Endothelial cell of umbilical vein (primary cell): ENCODE results near the gene GAS7. TPM values are rescaled to one million over a fixed set of nuclear protein-coding genes. Genes with fewer than 3 reads are reported as not detected.

Source experiments
- BruUV-seq: library from RNA; stranded (reverse); fragments of 400-500 nt; replicated peaks from 2 replicates; lab custom pipeline; 2021; lab: Mats Ljungman, UMichigan
- CTCF ChIA-PET: fragments of 300-600, 350-600 bp; sonication (Branson Sonifier 250); formaldehyde crosslinking; loops from one replicate; lab custom pipeline; 2021; ENCODE audit warnings: antibody characterized with exemption, inconsistent platforms; lab: Charles Lee
- POLR2A ChIA-PET: fragments of 300-600, 350-600 bp; sonication (Branson Sonifier 250); formaldehyde crosslinking; loops from one replicate; lab custom pipeline; 2021; ENCODE audit warnings: antibody characterized with exemption, inconsistent platforms; lab: Charles Lee
- DNase-seq: peaks from one replicate; pipeline ENCODE4 v3.0.0-alpha.2; 2011; ENCODE audit warnings: low read depth, low spot score
- FAIRE-seq: peaks from 2 replicates; lab custom pipeline; 2011; peaks lifted over from hg19 to GRCh38; lab: Jason Lieb, UNC
- H2AFZ ChIP-seq: 2 replicates; pipeline ENCODE4 v1.6.0; 2012; ENCODE audit warnings: low read depth, low read length, control low read depth, inconsistent platforms
- H3K27ac ChIP-seq: 2 replicates; pipeline ENCODE4 v1.5.1; 2011; ENCODE audit warnings: low read depth, mild to moderate bottlenecking, control low read depth, low read length, moderate library complexity; ENCODE audit not compliant: insufficient read depth
- H3K27me3 ChIP-seq, 2 experiments: 2 replicates each; pipeline versions ENCODE4 v1.6.0 to v1.6.1; 2011; ENCODE audit warnings: low read length in 2 of 2, mixed read lengths in 1 of 2; ENCODE audit not compliant: control insufficient read depth in 2 of 2, insufficient read depth in 2 of 2
- H3K36me3 ChIP-seq, 2 experiments: 2 replicates in 1 of 2; 3 replicates in 1 of 2; pipeline ENCODE4 v1.5.1; 2011; ENCODE audit warnings: low read length in 2 of 2, mild to moderate bottlenecking in 1 of 2, moderate library complexity in 1 of 2; ENCODE audit not compliant: control insufficient read depth in 2 of 2, insufficient read depth in 2 of 2; ENCODE audit errors: extremely low read depth in 1 of 2
- H3K4me1 ChIP-seq: 3 replicates; pipeline ENCODE4 v1.5.1; 2011; ENCODE audit warnings: mild to moderate bottlenecking, low read length; ENCODE audit not compliant: control insufficient read depth, insufficient read depth; ENCODE audit errors: extremely low read depth
- H3K4me2 ChIP-seq: 2 replicates; pipeline ENCODE4 v1.6.1; 2011; ENCODE audit warnings: low read length, control low read depth, mixed read lengths; ENCODE audit not compliant: insufficient read depth
- H3K4me3 ChIP-seq, 3 experiments: fragments of 200-600 bp in 1 of 3; sonication (generic), shearing (Covaris generic) in 1 of 3; replicated peaks in 1 of 3; 2 replicates each; pipeline ENCODE4 v1.5.1; 2011 to 2016; ENCODE audit warnings: control low read depth in 3 of 3, low read length in 3 of 3, mild to moderate bottlenecking in 2 of 3, inconsistent platforms in 1 of 3, low read depth in 1 of 3, moderate library complexity in 1 of 3; ENCODE audit not compliant: insufficient read depth in 1 of 3
- H3K79me2 ChIP-seq: 2 replicates; pipeline ENCODE4 v1.6.0; 2012; ENCODE audit warnings: low read length, inconsistent platforms; ENCODE audit not compliant: control insufficient read depth, insufficient read depth
- H3K9ac ChIP-seq: replicated peaks from 2 replicates; pipeline ENCODE3; 2011; ENCODE audit warnings: low read length, control low read depth; ENCODE audit not compliant: insufficient read depth; ENCODE audit errors: extremely low read depth
- H3K9me1 ChIP-seq: replicated peaks from 3 replicates; pipeline ENCODE4 v1.6.0; 2011; ENCODE audit warnings: mild to moderate bottlenecking, low read length; ENCODE audit not compliant: control insufficient read depth, insufficient read depth; ENCODE audit errors: extremely low read depth
- H3K9me3 ChIP-seq: replicated peaks from 2 replicates; pipeline ENCODE4 v1.5.1; 2012; ENCODE audit warnings: low read length, inconsistent platforms; ENCODE audit not compliant: control insufficient read depth, insufficient read depth
- H4K20me1 ChIP-seq: replicated peaks from 2 replicates; pipeline ENCODE3; 2011; ENCODE audit warnings: mild to moderate bottlenecking, low read length; ENCODE audit not compliant: control insufficient read depth, insufficient read depth; ENCODE audit errors: extremely low read depth
- EZH2 ChIP-seq: IDR thresholded peaks from 2 replicates; pipeline ENCODE4 v1.6.1; 2012; ENCODE audit warnings: borderline replicate concordance, low read depth, mild to moderate bottlenecking, moderate library complexity, low read length, inconsistent platforms; ENCODE audit not compliant: severe bottlenecking
- FOS ChIP-seq: IDR thresholded peaks from 2 replicates; pipeline ENCODE4 v1.6.1; 2011; ENCODE audit warnings: mild to moderate bottlenecking, low read length, moderate library complexity, borderline replicate concordance; ENCODE audit not compliant: insufficient read depth
- GATA2 ChIP-seq: IDR thresholded peaks from 2 replicates; pipeline ENCODE4 v1.7.0; 2011; ENCODE audit warnings: low read depth, mild to moderate bottlenecking, moderate library complexity, mixed read lengths, low read length; ENCODE audit not compliant: insufficient read length, insufficient read depth
- JUN ChIP-seq: IDR thresholded peaks from 2 replicates; pipeline ENCODE4 v1.6.1; 2011; ENCODE audit warnings: borderline replicate concordance, low read depth; ENCODE audit not compliant: insufficient read length, insufficient read depth
- MYC ChIP-seq: IDR thresholded peaks from one replicate; pipeline ENCODE4 v1.6.1; 2011; ENCODE audit warnings: mild to moderate bottlenecking, low read depth, low read length
- POLR2A ChIP-seq: IDR thresholded peaks from 2 replicates; pipeline ENCODE4 v1.6.1; 2012; ENCODE audit warnings: low read depth, mild to moderate bottlenecking, control low read depth, low read length
- POLR2AphosphoS5 ChIP-seq: IDR thresholded peaks from 2 replicates; pipeline ENCODE4 v1.6.1; 2012; ENCODE audit warnings: low read depth, mild to moderate bottlenecking, control low read depth, low read length, moderate library complexity; ENCODE audit not compliant: insufficient read depth
- dilution Hi-C: fragments of 300-500 bp; cut with MboI; formaldehyde crosslinking; loops from one replicate; pipeline ENCODE4 v1.15.0; 2019; ENCODE audit warnings: low sequenced_read_pairs; ENCODE audit not compliant: extremely low pct_ligation_motif_present
- intact Hi-C: fragments of 100-400 bp; cut with micrococcal nuclease; formaldehyde crosslinking; loops from one replicate; pipeline ENCODE4 v1.10.0; 2022
- polyA plus RNA-seq, 4 experiments: library from polyadenylated mRNA; depleted of rRNA in 3 of 4; stranded (reverse) in 3 of 4; unstranded in 1 of 4; fragments of >200 nt; gene quantifications; 2 replicates each; pipeline versions ENCODE4 v1.2.1 to v1.2.3, GENCODE V29; 2011 to 2012; ENCODE audit warnings: missing spikeins in 1 of 4
- total RNA-seq: library from RNA; stranded (reverse); gene quantifications from 2 replicates; pipeline ENCODE4 v1.2.3, GENCODE V29; 2021
- TF ChIP-seq, protein P1 (sequence below), 2 donors: IDR thresholded peaks; 1 replicate in 1 of 2; 2 replicates in 1 of 2; pipeline ENCODE4 v1.5.1; 2011; ENCODE audit warnings: low read length in 2 of 2, mild to moderate bottlenecking in 2 of 2, moderate library complexity in 2 of 2, control low read depth in 1 of 2, inconsistent platforms in 1 of 2, low read depth in 1 of 2; ENCODE audit not compliant: insufficient read depth in 1 of 2; ENCODE audit errors: extremely low read depth in 1 of 2
- TF ChIP-seq, protein P2 (sequence below): IDR thresholded peaks from 2 replicates; pipeline ENCODE4 v1.6.1; 2011; ENCODE audit not compliant: insufficient read depth, insufficient read length

Gene GAS7
- total and polyA plus RNA-seq, 2 donors (not counting 3 experiments of a cell fraction or from before 2014, with no cell fraction given) = not detected

DNA sequence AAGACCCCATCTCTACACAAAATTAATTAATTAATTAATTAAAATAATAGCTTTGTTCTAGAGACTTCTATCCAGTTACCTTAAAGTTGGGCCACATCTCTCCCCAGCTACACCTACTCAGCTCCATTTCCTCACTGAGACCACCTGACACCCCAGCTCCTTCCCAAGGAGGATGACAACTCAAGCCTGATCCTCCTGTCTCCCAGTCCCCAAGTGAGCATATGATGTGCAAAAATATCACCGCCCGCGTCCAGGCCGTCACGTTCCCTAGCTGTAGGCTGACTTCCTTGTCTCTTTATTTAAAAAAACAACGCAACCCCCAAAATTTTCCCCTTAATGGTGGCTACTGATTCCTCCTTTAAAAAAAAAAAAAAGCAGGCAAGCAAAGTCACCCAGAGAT, 173.2 kb downstream of the GAS7 start:
- H3K4me1 ChIP-seq = no peaks in the 10 kb centered on the region
- no peak overlapping the region for H2AFZ ChIP-seq
- POLR2A ChIA-PET = no interaction called here
- CTCF ChIA-PET = no interaction called here
- peaks cover 3% of the 10 kb centered on the region for H3K9me3 ChIP-seq
- H3K79me2 ChIP-seq = no peaks in the 10 kb centered on the region
- no peak overlapping the region for H3K9ac ChIP-seq
- no peak for DNase-seq
- BruUV-seq = no TSS peak
- dilution Hi-C loops = no loop called here
- no peaks in the 10 kb centered on the region for H3K27me3 ChIP-seq
- no peak overlapping the region for H3K4me3 ChIP-seq
- TF ChIP-seq POLR2A = no peak
- no peak for TF ChIP-seq POLR2AphosphoS5
- no peak for TF ChIP-seq FOS
- TF ChIP-seq MYC = no peak
- H3K27ac ChIP-seq = no peak overlapping the region
- H4K20me1 ChIP-seq = no peaks in the 10 kb centered on the region
- H3K36me3 ChIP-seq = no peaks in the 10 kb centered on the region
- no peak overlapping the region for H3K4me2 ChIP-seq
- no peaks in the 10 kb centered on the region for H3K9me1 ChIP-seq
- intact Hi-C loops = no loop called here
- no peak for FAIRE-seq

DNA sequence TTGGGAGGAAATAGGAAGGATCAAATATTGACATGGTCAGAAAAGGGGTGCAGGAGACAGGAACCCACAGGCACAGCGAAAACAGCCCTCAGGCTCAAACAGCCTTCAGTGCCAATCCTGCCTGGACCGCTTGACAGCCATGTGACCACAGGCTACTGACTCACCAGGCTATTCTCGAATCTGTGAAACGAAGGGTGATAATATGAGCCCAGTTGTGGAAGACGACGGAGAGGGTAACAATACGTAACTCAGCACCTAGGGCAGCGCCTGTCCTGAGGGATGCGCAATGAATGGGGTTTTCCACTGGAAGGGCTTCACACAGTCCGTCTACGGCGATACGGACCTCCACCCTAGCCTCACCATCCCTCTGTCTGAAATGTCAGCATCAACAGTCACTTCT, 176.0 kb downstream of the GAS7 start:
- H3K27me3 ChIP-seq = no peaks in the 10 kb centered on the region
- H3K79me2 ChIP-seq = no peaks in the 10 kb centered on the region
- no peaks in the 10 kb centered on the region for H3K36me3 ChIP-seq
- dilution Hi-C loops (no loop called here), intact Hi-C loops (no loop called here)
- no peak overlapping the region for H3K4me2 ChIP-seq
- no peaks in the 10 kb centered on the region for H4K20me1 ChIP-seq
- H3K27ac ChIP-seq = no peak overlapping the region
- no peak overlapping the region for H3K9ac ChIP-seq
- peaks cover 1% of the 10 kb centered on the region for H3K9me3 ChIP-seq
- no peak for DNase-seq
- TF ChIP-seq JUN = no peak
- TF ChIP-seq POLR2AphosphoS5 = no peak
- no peak for TF ChIP-seq MYC
- TF ChIP-seq, protein P1, sequence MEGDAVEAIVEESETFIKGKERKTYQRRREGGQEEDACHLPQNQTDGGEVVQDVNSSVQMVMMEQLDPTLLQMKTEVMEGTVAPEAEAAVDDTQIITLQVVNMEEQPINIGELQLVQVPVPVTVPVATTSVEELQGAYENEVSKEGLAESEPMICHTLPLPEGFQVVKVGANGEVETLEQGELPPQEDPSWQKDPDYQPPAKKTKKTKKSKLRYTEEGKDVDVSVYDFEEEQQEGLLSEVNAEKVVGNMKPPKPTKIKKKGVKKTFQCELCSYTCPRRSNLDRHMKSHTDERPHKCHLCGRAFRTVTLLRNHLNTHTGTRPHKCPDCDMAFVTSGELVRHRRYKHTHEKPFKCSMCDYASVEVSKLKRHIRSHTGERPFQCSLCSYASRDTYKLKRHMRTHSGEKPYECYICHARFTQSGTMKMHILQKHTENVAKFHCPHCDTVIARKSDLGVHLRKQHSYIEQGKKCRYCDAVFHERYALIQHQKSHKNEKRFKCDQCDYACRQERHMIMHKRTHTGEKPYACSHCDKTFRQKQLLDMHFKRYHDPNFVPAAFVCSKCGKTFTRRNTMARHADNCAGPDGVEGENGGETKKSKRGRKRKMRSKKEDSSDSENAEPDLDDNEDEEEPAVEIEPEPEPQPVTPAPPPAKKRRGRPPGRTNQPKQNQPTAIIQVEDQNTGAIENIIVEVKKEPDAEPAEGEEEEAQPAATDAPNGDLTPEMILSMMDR (IDR thresholded peaks at IDR 0.05; ENCODE audit: extremely low read depth in 1 of 2, insufficient read depth in 1 of 2, low read depth in 1 of 2, low read length in 2 of 2) = no peak
- TF ChIP-seq POLR2A = no peak
- no peak for TF ChIP-seq FOS
- TF ChIP-seq, protein P2, sequence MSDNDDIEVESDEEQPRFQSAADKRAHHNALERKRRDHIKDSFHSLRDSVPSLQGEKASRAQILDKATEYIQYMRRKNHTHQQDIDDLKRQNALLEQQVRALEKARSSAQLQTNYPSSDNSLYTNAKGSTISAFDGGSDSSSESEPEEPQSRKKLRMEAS = no peak
- no peak for TF ChIP-seq GATA2
- no peak for TF ChIP-seq EZH2
- FAIRE-seq = no peak
- H2AFZ ChIP-seq = no peak overlapping the region
- BruUV-seq = no TSS peak
- ChIA-PET CTCF (no interaction called here), POLR2A (no interaction called here)
- H3K4me1 ChIP-seq = no peaks in the 10 kb centered on the region
- H3K4me3 ChIP-seq = no peak overlapping the region
- no peaks in the 10 kb centered on the region for H3K9me1 ChIP-seq
